Measurements from ENCODE around the gene CDIPT. TPM values are rescaled to one million over a fixed set of nuclear protein-coding genes. Genes with fewer than 3 reads are reported as not detected.

The CDIPT gene
- total RNA-seq, 2 donors from 2014 or later: 92.1 to 107 TPM

- TF ChIP-seq CTCF (IDR thresholded peaks at IDR 0.05): no peak
- H3K27me3 ChIP-seq (replicated peaks; ENCODE audit: insufficient read depth): no peaks in the 10 kb centered on the region
- peaks cover 0 to 7% of the 10 kb centered on the region in 2 donors for H3K4me1 ChIP-seq (ENCODE audit: control insufficient read depth in 1 of 2, low read depth in 2 of 2)
- H3K9me3 ChIP-seq: no peaks in the 10 kb centered on the region
- peaks cover 3% of the 10 kb centered on the region for H3K36me3 ChIP-seq
- no peak for ATAC-seq (ENCODE audit: insufficient number of reproducible peaks, low FRiP score, low read depth)
- no peak for DNase-seq (ENCODE audit: low spot score)
- no peak overlapping the region for H3K4me3 ChIP-seq
- H3K27ac ChIP-seq: no peak overlapping the region
Observed at GRCh38 chr16:29904947-29905346, 41.9 kb upstream of the CDIPT start.

- DNase-seq (ENCODE audit: low spot score) (no peak), ATAC-seq (ENCODE audit: insufficient number of reproducible peaks, low FRiP score, low read depth) (no peak)
- H3K27ac ChIP-seq: no peak overlapping the region
- H3K36me3 ChIP-seq: peaks cover 3% of the 10 kb centered on the region
- peaks cover 5 to 11% of the 10 kb centered on the region in 2 donors for H3K4me1 ChIP-seq (ENCODE audit: control insufficient read depth in 1 of 2, low read depth in 2 of 2)
- H3K9me3 ChIP-seq: no peaks in the 10 kb centered on the region
- H3K4me3 ChIP-seq: no peak overlapping the region
- TF ChIP-seq CTCF (IDR thresholded peaks at IDR 0.05): no peak
- H3K27me3 ChIP-seq (replicated peaks; ENCODE audit: insufficient read depth): peaks cover 5% of the 10 kb centered on the region
Observed at GRCh38 chr16:29903590-29903989, 40.6 kb upstream of the CDIPT start.

GRCh38 chr16:29901607-29901945 lies 38.5 kb upstream of the CDIPT start:
- peaks cover 11% of the 10 kb centered on the region for H3K27me3 ChIP-seq (replicated peaks; ENCODE audit: insufficient read depth)
- H3K4me3 ChIP-seq: no peak overlapping the region
- H3K9me3 ChIP-seq: no peaks in the 10 kb centered on the region
- DNase-seq (ENCODE audit: low spot score) (no peak), ATAC-seq (ENCODE audit: insufficient number of reproducible peaks, low FRiP score, low read depth) (no peak)
- H3K36me3 ChIP-seq: no peaks in the 10 kb centered on the region
- no peak overlapping the region for H3K27ac ChIP-seq
- peaks cover 5 to 11% of the 10 kb centered on the region in 2 donors for H3K4me1 ChIP-seq (ENCODE audit: control insufficient read depth in 1 of 2, low read depth in 2 of 2)
- no peak for TF ChIP-seq CTCF (IDR thresholded peaks at IDR 0.05)

- no peak for TF ChIP-seq CTCF (IDR thresholded peaks at IDR 0.05)
- no peaks in the 10 kb centered on the region for H3K36me3 ChIP-seq
- ATAC-seq (ENCODE audit: insufficient number of reproducible peaks, low FRiP score, low read depth) (no peak), DNase-seq (ENCODE audit: low spot score) (no peak)
- peak overlapping the region; percentile 71 for H3K4me3 ChIP-seq
- no peak overlapping the region for H3K27ac ChIP-seq
- H3K27me3 ChIP-seq (replicated peaks; ENCODE audit: insufficient read depth): peaks cover 11% of the 10 kb centered on the region
- peaks cover 5 to 11% of the 10 kb centered on the region in 2 donors for H3K4me1 ChIP-seq (ENCODE audit: control insufficient read depth in 1 of 2, low read depth in 2 of 2)
- no peaks in the 10 kb centered on the region for H3K9me3 ChIP-seq
Observed at GRCh38 chr16:29900888-29901606, 38.0 kb upstream of the CDIPT start.

GRCh38 chr16:29900102-29900887 lies 37.3 kb upstream of the CDIPT start, which contains the start of gene ASPHD1:
Gene ASPHD1, plus strand, starts transcription at chr16:29900488. Its CDS starts 484 bp downstream, at chr16:29900972.
- Histone ChIP-seq H3K27me3 (replicated peaks; ENCODE audit: insufficient read depth) (peaks cover 11% of the 10 kb centered on the region), H3K36me3 (no peaks in the 10 kb centered on the region), H3K9me3 (no peaks in the 10 kb centered on the region), H3K4me1 (ENCODE audit: control insufficient read depth in 1 of 2, low read depth in 2 of 2) (peaks cover 5 to 11% of the 10 kb centered on the region in 2 donors), H3K4me3 (peak within 1 kb of the TSS; percentile 71), H3K27ac (no peak within 1 kb of the TSS)
- TF ChIP-seq CTCF (IDR thresholded peaks at IDR 0.05): no peak
- peak; percentile 36 for DNase-seq (ENCODE audit: low spot score)
- no peak for ATAC-seq (ENCODE audit: insufficient number of reproducible peaks, low FRiP score, low read depth)

Measured in thoracic aorta (tissue), 2 donors.